ENCODE data around the gene ALLC. TPM values are rescaled to one million over a fixed set of nuclear protein-coding genes. Genes with fewer than 3 reads are reported as not detected.

Gene ALLC
- total RNA-seq: not detected in 2 replicates

DNA sequence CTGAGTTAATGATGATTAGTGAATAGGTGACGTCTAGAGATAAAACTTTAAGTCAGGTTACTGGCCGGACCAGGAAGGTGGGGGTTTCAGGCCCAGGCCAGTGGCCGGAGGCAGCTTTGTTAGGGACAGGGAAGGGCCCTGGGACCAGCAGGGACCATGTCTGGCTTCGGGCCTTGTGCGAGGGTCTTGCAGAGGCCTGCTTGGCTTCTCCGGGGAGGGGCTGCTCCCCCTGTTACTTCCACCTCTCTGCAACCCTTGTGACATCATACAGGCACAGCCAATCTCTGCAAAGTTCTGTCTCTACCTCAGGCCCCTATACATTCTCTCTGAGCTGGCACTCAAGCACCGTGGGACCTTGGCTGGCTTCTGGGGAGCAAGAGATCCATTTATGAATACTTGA, at the start of gene ALLC:
Gene ALLC, plus strand, starts transcription at position 320 of the 400 bp plus-strand sequence. CDS start 12,958 bp downstream, outside the sequence.

DNA sequence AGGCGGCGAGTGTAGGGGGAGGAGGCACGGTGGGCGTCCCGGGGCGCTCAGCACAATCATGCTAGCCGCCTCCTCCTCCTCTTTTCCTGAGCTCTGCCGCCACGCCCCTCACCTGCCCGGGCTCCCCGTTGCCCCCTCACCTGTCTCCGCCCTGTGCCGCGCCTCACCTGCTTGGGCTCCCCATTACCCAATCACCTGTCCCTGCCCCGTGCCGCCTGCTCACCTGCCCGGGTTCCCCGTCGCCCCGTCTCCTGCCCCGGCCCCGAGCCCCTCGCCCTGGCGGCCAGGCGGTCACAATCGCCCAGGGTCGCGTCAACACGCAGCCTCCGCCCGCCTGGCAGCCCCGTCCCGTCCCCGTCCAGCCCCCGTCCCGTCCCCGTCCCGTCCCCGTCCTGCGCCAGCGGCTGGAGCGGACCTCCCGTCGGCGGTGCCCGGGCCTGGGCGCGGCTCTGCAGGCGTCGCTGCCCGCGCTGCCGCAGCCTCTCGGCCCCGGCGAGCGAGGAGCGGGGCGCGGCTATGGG, 45.3 kb downstream of the ALLC start, which contains the start of gene DCDC2C:
Gene DCDC2C, plus strand, starts transcription at position 340 of the 521 bp plus-strand sequence. Its CDS starts 177 bp downstream, at position 517.

Other genes with a start within 250 kb of the ALLC start
- 63.4 and 81.9 TPM in 2 replicates for gene ADI1, start 138.7 kb upstream of the ALLC start, total RNA-seq
- 30.3 and 34.0 TPM in 2 replicates for gene RNASEH1, start 99.9 kb upstream of the ALLC start, total RNA-seq
- gene RPS7, start 82.9 kb upstream of the ALLC start, total RNA-seq: 3,034 and 3,602 TPM in 2 replicates
- gene COLEC11, start 63.1 kb upstream of the ALLC start, total RNA-seq: 0.89 TPM in 1 of 2 replicates, not detected in the other
- gene DCDC2C, start 45.4 kb downstream of the ALLC start, total RNA-seq: not detected in 2 replicates